ENCODE results near the gene PTPRN2. TPM values are rescaled to one million over a fixed set of nuclear protein-coding genes. Genes with fewer than 3 reads are reported as not detected.

PTPRN2 gene
- total RNA-seq, 1 experiment from 2014 or later, result 1.1 TPM

DNA sequence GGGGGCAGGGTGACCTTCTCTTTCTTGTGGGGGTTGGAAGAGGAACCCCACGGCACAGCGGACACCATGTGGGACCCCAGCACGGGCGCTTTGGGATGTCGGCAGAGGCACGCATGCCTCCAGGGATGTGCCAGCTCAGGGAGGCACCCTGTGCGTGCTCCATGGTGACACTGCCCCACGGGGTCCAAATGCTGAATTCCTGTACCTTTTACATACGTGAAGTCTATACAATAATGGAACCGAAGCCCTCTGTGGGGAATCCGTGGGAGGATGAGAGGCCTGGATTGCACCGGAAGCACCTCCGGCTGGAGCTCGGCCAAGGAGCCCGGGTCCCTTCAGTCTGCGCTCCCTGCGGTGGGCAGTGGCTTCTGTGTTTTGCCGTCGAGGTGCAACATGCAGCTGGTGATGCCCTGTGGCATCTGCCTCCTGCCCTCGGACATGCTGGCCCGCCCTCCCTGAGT is 726.6 kb downstream of the PTPRN2 start:
- H3K9me3 ChIP-seq (ENCODE audit: control insufficient read depth, insufficient read depth, low read depth, low read length), result no peaks in the 10 kb centered on the region
- CTCF ChIA-PET, result interaction anchor here (0.6 kb wide), 1 partner anchor 17 kb away, joined by 4 read pairs; no protein-coding TSS in a partner anchor
- no peak for ATAC-seq
- no TSS peak for BruUV-seq (replicated peaks)
- DNase-seq (ENCODE audit: low read depth, low spot score), result no peak
- in situ Hi-C loops (cut with HindIII; ENCODE audit: low pct_unique_long_range_greater_than_20kb, low sequenced_read_pairs), result no loop called here
- TF ChIP-seq POLR2AphosphoS5 (IDR thresholded peaks at IDR 0.05; ENCODE audit: low read depth, low read length), result no peak
- TF ChIP-seq REST (IDR thresholded peaks at IDR 0.05; ENCODE audit: insufficient read depth in 1 of 2, low read depth in 2 of 2, low read length in 1 of 2), result no peak
- no peak for TF ChIP-seq SIN3A (IDR thresholded peaks at IDR 0.05; ENCODE audit: borderline replicate concordance, insufficient read depth, low read depth, low read length)
- TF ChIP-seq TCF7L2 (IDR thresholded peaks at IDR 0.05; ENCODE audit: low read depth, low read length), result no peak
- TF ChIP-seq, protein P1, sequence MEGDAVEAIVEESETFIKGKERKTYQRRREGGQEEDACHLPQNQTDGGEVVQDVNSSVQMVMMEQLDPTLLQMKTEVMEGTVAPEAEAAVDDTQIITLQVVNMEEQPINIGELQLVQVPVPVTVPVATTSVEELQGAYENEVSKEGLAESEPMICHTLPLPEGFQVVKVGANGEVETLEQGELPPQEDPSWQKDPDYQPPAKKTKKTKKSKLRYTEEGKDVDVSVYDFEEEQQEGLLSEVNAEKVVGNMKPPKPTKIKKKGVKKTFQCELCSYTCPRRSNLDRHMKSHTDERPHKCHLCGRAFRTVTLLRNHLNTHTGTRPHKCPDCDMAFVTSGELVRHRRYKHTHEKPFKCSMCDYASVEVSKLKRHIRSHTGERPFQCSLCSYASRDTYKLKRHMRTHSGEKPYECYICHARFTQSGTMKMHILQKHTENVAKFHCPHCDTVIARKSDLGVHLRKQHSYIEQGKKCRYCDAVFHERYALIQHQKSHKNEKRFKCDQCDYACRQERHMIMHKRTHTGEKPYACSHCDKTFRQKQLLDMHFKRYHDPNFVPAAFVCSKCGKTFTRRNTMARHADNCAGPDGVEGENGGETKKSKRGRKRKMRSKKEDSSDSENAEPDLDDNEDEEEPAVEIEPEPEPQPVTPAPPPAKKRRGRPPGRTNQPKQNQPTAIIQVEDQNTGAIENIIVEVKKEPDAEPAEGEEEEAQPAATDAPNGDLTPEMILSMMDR (IDR thresholded peaks at IDR 0.05), result no peak
- no peaks in the 10 kb centered on the region for H3K36me3 ChIP-seq (ENCODE audit: control insufficient read depth, insufficient read depth, low read length)
- H3K27ac ChIP-seq (ENCODE audit: low read length), result no peak overlapping the region
- POLR2A ChIA-PET, result no interaction called here
- no peak overlapping the region for H3K4me3 ChIP-seq (ENCODE audit: low read depth in 2 of 2, low read length in 2 of 2)
- intact Hi-C loops (cut with micrococcal nuclease; ENCODE audit: unreplicated experiment), result no loop called here
- H3K27me3 ChIP-seq (ENCODE audit: control insufficient read depth, insufficient read depth, low read length), result no peaks in the 10 kb centered on the region; the same call in 1 of the 2 replicates
- no peaks in the 10 kb centered on the region for H3K4me1 ChIP-seq (ENCODE audit: control insufficient read depth, insufficient read depth, low read length)

DNA sequence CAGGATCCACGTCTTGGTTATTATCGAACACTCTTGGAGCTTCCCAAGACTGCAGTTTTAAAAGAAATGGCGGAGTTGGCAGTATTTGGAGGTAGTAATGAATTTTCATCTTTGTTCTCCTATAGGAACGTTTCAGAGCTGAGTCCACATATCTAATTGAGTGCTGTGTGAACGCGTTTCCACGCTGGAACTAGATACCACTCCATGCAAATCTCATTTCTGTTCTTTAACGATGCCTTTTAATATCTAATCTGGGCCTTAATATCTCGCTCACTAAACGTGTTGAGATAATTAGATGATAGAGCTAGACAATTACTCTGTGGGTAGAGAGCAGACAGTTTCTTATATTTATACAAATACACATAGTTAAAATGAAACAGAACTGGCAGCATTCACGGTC is 727.2 kb downstream of the PTPRN2 start:
- TF ChIP-seq, protein P1 (IDR thresholded peaks at IDR 0.05), result no peak
- no peak for TF ChIP-seq TCF7L2 (IDR thresholded peaks at IDR 0.05; ENCODE audit: low read depth, low read length)
- TF ChIP-seq REST (IDR thresholded peaks at IDR 0.05; ENCODE audit: insufficient read depth in 1 of 2, low read depth in 2 of 2, low read length in 1 of 2), result no peak
- no peak for TF ChIP-seq POLR2AphosphoS5 (IDR thresholded peaks at IDR 0.05; ENCODE audit: low read depth, low read length)
- TF ChIP-seq SIN3A (IDR thresholded peaks at IDR 0.05; ENCODE audit: borderline replicate concordance, insufficient read depth, low read depth, low read length), result no peak
- no peaks in the 10 kb centered on the region for H3K36me3 ChIP-seq (ENCODE audit: control insufficient read depth, insufficient read depth, low read length)
- CTCF ChIA-PET, result no interaction called here
- H3K27ac ChIP-seq (ENCODE audit: low read length), result no peak overlapping the region
- DNase-seq (ENCODE audit: low read depth, low spot score) (no peak), ATAC-seq (no peak)
- intact Hi-C loops (cut with micrococcal nuclease; ENCODE audit: unreplicated experiment), result no loop called here
- no peaks in the 10 kb centered on the region for H3K9me3 ChIP-seq (ENCODE audit: control insufficient read depth, insufficient read depth, low read depth, low read length)
- H3K4me1 ChIP-seq (ENCODE audit: control insufficient read depth, insufficient read depth, low read length), result no peaks in the 10 kb centered on the region
- no peaks in the 10 kb centered on the region; the same call in 1 of the 2 replicates for H3K27me3 ChIP-seq (ENCODE audit: control insufficient read depth, insufficient read depth, low read length)
- POLR2A ChIA-PET, result no interaction called here
- H3K4me3 ChIP-seq (ENCODE audit: low read depth in 2 of 2, low read length in 2 of 2), result no peak overlapping the region
- in situ Hi-C loops (cut with HindIII; ENCODE audit: low pct_unique_long_range_greater_than_20kb, low sequenced_read_pairs), result no loop called here
- no TSS peak for BruUV-seq (replicated peaks)
